Testis (tissue), 3 donors: Measurements from ENCODE around the gene TM9SF3. TPM values are rescaled to one million over a fixed set of nuclear protein-coding genes. Genes with fewer than 3 reads are reported as not detected.

ENCODE experiments used
- DNase-seq: peaks from one replicate; pipeline ENCODE4 v3.0.0-alpha.2; 2019
- H3K27ac ChIP-seq, 2 donors: fragments of 200-600 bp; sonication (generic); one replicate each; pipeline ENCODE4 v1.5.1; 2019
- H3K27me3 ChIP-seq: fragments of 200-600 bp; sonication (generic); one replicate; pipeline ENCODE4 v1.5.1; 2019
- H3K36me3 ChIP-seq: fragments of 200-600 bp; sonication (generic); one replicate; pipeline ENCODE4 v1.5.1; 2017; ENCODE audit warnings: low read depth; ENCODE audit errors: missing control alignments
- H3K4me1 ChIP-seq: fragments of 200-600 bp; sonication (generic); one replicate; pipeline ENCODE4 v1.5.1; 2019
- H3K4me3 ChIP-seq, 2 donors: fragments of 200-600 bp; sonication (generic); one replicate each; pipeline ENCODE4 v1.5.1; 2017 to 2019
- H3K9me3 ChIP-seq: fragments of 200-600 bp; sonication (generic); one replicate; pipeline ENCODE4 v1.5.1; 2017
- POLR2A ChIP-seq: fragments of 450-650 bp; IDR thresholded peaks from one replicate; pipeline ENCODE4 v1.6.1; 2017; ENCODE audit warnings: antibody characterized with exemption, mild to moderate bottlenecking, moderate library complexity
- WGBS, 2 donors: methylation state at CpG; one replicate each; pipeline ENCODE4 v1.1.5; 2018; 5-methylcytosine and 5-hydroxymethylcytosine counted together
- intact Hi-C: fragments of 100-400 bp; cut with DNase I; formaldehyde crosslinking; loops from one replicate; pipeline ENCODE4 v1.15.1; 2023; ENCODE audit warnings: low total_unique reads
- polyA plus RNA-seq: library from polyadenylated mRNA; stranded (reverse); fragments of 350-450 nt; fragmentation: Illumina TruSeq; extraction: RNeasy Lipid Tissue Mini Kit (QIAGEN cat#74804); gene quantifications from one replicate; pipeline ENCODE4 v1.2.3, GENCODE V29; 2014; ENCODE audit warnings: low read depth, low replicate concordance; ENCODE audit not compliant: insufficient read depth
- total RNA-seq, 2 donors: library from RNA; depleted of rRNA; stranded (reverse); fragments of >200 nt; gene quantifications; one replicate each; pipeline ENCODE4 v1.2.3, GENCODE V29; 2016
- TF ChIP-seq, protein P1 (sequence below), 3 experiments: fragments of 450-650 bp in 2 of 3; fragments of 200-600 bp in 1 of 3; sonication (generic) in 1 of 3; IDR thresholded peaks; one replicate each; pipeline ENCODE4 v1.5.1; 2016 to 2019; ENCODE audit warnings: antibody characterized with exemption in 3 of 3, mild to moderate bottlenecking in 2 of 3, moderate library complexity in 1 of 3

Gene TM9SF3
- total and polyA plus RNA-seq, 3 donors from 2014 or later, result 67.8 to 69.8 (median 69.3) TPM

DNA sequence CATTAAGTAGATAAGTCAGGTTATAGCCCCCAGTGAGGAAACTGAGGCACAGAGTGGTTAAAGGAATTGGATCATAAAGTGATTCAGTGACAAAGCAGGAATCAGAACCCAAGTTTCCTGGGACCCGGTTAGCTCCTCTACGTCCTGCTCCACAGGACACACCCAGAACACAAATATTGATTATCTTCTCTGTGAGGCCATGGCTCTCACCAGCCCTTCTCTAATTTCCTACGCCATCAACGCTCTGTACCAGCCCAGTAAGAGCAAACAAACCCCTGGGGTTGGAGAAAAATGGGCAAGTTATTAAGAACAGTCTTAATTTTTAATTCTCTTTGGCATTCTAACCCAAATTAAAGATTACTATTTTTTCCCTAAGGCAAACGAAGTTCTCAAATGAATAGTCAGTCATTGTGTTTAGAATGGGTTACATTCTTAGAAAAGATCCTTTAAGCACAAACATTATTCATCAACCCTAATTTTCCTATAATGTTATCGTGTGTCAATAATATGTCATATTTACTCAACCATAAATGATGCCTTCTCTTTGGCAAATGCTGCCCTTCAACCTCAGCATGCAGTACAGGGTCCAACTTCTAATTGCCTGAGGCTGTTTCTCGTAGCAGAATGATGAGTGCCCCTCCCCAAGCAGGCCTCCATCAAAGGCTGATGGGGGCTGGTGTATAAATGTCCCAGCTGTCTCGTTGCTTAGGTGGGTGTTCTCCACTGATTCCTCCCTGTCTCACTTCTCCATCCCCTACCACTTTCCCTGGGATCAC is 25.4 kb upstream of the TM9SF3 start:
- Histone ChIP-seq H3K27me3 (no peaks in the 10 kb centered on the region), H3K4me3 (no peak overlapping the region), H3K4me1 (peaks cover 3% of the 10 kb centered on the region), H3K27ac (no peak overlapping the region), H3K9me3 (no peaks in the 10 kb centered on the region), H3K36me3 (no peaks in the 10 kb centered on the region)
- TF ChIP-seq, protein P1, sequence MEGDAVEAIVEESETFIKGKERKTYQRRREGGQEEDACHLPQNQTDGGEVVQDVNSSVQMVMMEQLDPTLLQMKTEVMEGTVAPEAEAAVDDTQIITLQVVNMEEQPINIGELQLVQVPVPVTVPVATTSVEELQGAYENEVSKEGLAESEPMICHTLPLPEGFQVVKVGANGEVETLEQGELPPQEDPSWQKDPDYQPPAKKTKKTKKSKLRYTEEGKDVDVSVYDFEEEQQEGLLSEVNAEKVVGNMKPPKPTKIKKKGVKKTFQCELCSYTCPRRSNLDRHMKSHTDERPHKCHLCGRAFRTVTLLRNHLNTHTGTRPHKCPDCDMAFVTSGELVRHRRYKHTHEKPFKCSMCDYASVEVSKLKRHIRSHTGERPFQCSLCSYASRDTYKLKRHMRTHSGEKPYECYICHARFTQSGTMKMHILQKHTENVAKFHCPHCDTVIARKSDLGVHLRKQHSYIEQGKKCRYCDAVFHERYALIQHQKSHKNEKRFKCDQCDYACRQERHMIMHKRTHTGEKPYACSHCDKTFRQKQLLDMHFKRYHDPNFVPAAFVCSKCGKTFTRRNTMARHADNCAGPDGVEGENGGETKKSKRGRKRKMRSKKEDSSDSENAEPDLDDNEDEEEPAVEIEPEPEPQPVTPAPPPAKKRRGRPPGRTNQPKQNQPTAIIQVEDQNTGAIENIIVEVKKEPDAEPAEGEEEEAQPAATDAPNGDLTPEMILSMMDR (IDR thresholded peaks at IDR 0.05), result no peak
- TF ChIP-seq POLR2A, result no peak
- intact Hi-C loops, result no loop called here
- WGBS, 2 donors, result 91 to 97% methylated on average over 8 of the region's 8 CpGs
- DNase-seq, result no peak

DNA sequence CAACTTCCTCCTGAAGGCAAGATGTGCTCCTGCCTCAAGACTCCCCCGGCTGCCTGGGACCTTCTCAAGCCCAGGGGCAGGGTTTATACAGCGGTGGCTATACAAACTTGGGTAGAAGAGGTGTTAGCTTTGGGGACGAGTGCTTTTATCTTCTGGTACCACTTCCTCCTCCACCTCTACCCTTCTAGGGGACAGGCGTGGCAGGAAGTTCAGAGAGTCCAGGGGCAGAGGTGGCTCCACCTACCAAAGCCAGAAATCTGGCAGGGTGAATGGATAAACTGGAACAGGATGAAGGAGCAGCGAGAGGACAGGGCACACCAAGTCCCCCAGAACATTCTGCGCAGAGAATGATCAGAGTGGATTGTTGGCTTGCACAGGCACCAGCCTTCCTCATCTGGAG is 24.0 kb upstream of the TM9SF3 start:
- Histone ChIP-seq H3K36me3 (no peaks in the 10 kb centered on the region), H3K27me3 (no peaks in the 10 kb centered on the region), H3K9me3 (no peaks in the 10 kb centered on the region), H3K4me3 (no peak overlapping the region), H3K4me1 (peaks cover 6% of the 10 kb centered on the region), H3K27ac (no peak overlapping the region)
- intact Hi-C loops, result no loop called here
- TF ChIP-seq, protein P1 (IDR thresholded peaks at IDR 0.05), result no peak
- TF ChIP-seq POLR2A, result no peak
- 72 to 80% methylated on average over 6 of the region's 6 CpGs for WGBS, 2 donors
- no peak for DNase-seq

DNA sequence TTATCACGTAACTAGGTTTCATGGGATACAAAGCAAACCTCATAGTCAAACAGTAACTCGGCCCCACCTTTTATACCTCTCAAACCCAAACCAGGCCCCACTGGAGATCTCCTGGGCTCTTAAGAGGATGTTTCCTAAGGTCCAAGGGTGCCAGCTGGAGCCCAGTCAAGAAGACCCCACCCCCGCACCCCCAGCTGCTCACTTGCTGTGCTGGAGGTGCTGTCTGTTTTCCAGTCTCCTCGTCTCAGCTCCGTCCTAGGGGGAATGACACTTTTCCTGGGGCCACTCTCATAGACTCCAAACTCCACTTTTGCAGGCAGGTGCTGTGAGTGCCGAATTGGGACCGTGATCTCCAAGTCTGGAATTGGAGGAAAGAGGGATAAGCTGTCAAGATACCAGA is 22.7 kb upstream of the TM9SF3 start:
- H3K36me3 ChIP-seq, result no peaks in the 10 kb centered on the region
- H3K4me1 ChIP-seq, result peaks cover 6% of the 10 kb centered on the region
- H3K9me3 ChIP-seq, result no peaks in the 10 kb centered on the region
- H3K27ac ChIP-seq, result no peak overlapping the region
- H3K4me3 ChIP-seq, result no peak overlapping the region
- 90 to 95% methylated on average over 7 of the region's 7 CpGs for WGBS, 2 donors
- H3K27me3 ChIP-seq, result no peaks in the 10 kb centered on the region
- no peak for DNase-seq
- TF ChIP-seq, protein P1 (IDR thresholded peaks at IDR 0.05), result no peak
- no peak for TF ChIP-seq POLR2A
- intact Hi-C loops, result no loop called here

DNA sequence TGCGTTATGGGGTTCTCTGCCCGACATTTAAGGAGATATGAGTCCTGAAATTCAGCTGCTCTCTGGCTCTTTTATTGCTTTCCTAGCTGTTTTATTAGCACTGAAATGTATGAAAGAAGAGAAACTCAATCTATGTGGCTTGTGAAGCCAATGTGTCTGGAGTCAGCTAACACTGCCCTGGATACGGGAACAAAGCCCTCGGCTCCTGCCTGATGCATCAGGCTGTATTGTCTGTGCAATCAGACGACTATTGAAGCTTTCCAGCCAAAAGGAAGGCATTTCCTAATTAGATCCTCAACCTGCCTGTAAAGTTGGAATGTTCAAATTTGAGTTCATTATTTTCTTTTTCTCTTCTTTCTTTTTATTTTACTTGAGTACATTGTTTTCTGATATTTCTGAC is 22.0 kb upstream of the TM9SF3 start:
- no peaks in the 10 kb centered on the region for H3K36me3 ChIP-seq
- intact Hi-C loops, result no loop called here
- peaks cover 6% of the 10 kb centered on the region for H3K4me1 ChIP-seq
- H3K4me3 ChIP-seq, result no peak overlapping the region
- no peaks in the 10 kb centered on the region for H3K27me3 ChIP-seq
- H3K27ac ChIP-seq, result no peak overlapping the region
- H3K9me3 ChIP-seq, result no peaks in the 10 kb centered on the region
- 75 to 78% methylated on average over 5 of the region's 5 CpGs for WGBS, 2 donors
- no peak for TF ChIP-seq POLR2A
- TF ChIP-seq, protein P1 (IDR thresholded peaks at IDR 0.05), result no peak
- no peak for DNase-seq

DNA sequence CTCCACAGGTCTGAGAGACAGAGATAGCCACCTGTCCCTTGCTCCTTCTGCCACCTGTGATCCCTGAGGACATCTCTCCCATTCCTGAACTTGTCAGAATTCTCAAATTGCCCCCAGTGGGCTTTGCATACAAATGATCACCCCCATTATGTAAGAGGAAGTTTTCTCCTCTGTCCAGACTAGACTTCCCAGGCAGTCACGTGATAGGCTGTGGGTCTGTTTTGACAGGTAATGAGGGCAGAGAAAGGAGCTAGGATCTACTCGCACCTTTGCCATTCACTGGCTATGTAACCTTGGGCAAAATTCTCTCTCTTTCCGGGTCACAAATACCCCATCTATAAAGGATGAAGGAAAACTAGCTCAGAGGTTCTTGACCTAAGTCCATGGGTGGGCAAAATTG is 21.4 kb upstream of the TM9SF3 start:
- no peaks in the 10 kb centered on the region for H3K9me3 ChIP-seq
- 91 to 98% methylated on average over 3 of the region's 3 CpGs for WGBS, 2 donors
- H3K36me3 ChIP-seq, result no peaks in the 10 kb centered on the region
- no peak overlapping the region for H3K4me3 ChIP-seq
- peaks cover 6% of the 10 kb centered on the region for H3K4me1 ChIP-seq
- no peaks in the 10 kb centered on the region for H3K27me3 ChIP-seq
- H3K27ac ChIP-seq, result no peak overlapping the region
- no peak for TF ChIP-seq POLR2A
- TF ChIP-seq, protein P1 (IDR thresholded peaks at IDR 0.05), result no peak
- no peak for DNase-seq
- intact Hi-C loops, result no loop called here
